Heart left ventricle (tissue), 16 donors: ENCODE measurements around the gene TRAF7. TPM values are rescaled to one million over a fixed set of nuclear protein-coding genes. Genes with fewer than 3 reads are reported as not detected.
A peak's percentile ranks its signal among the peaks of the same experiment; 100 is the strongest.

ENCODE experiments used
- ATAC-seq, 4 donors: fragments of 200-7000 bp; cut with Tn5 transposase; one replicate each; pipeline ENCODE4 v1.9.1; 2020 to 2022; ENCODE audit warnings: moderate library complexity in 4 of 4, mild to moderate bottlenecking in 3 of 4, moderate number of reproducible peaks in 1 of 4
- DNase-seq, 5 donors: peaks; one replicate each; pipeline ENCODE4 v3.0.0-alpha.2; 2020
- H3K27ac ChIP-seq, 12 donors: fragments of 200-600 bp; sonication (generic) in 4 of 12; one replicate each; pipeline versions ENCODE4 v1.5.0 to v1.8.0; 2016 to 2022; ENCODE audit warnings: mild to moderate bottlenecking in 2 of 12
- H3K27me3 ChIP-seq, 9 donors: fragments of 200-600 bp; sonication (generic) in 2 of 9; one replicate each; pipeline versions ENCODE4 v1.5.1 to v1.8.0; 2016 to 2022; ENCODE audit warnings: mild to moderate bottlenecking in 3 of 9
- H3K36me3 ChIP-seq, 9 donors: fragments of 200-600 bp; sonication (generic) in 2 of 9; one replicate each; pipeline versions ENCODE4 v1.5.0 to v1.8.0; 2018 to 2022; ENCODE audit warnings: mild to moderate bottlenecking in 2 of 9
- H3K4me1 ChIP-seq, 12 donors: fragments of 200-600 bp; sonication (generic) in 4 of 12; one replicate each; pipeline versions ENCODE4 v1.5.0 to v1.8.0; 2016 to 2022; ENCODE audit warnings: mild to moderate bottlenecking in 3 of 12
- H3K4me3 ChIP-seq, 12 donors: fragments of 200-600 bp; sonication (generic) in 4 of 12; one replicate each; pipeline versions ENCODE4 v1.5.0 to v1.8.0; 2017 to 2022; ENCODE audit warnings: mild to moderate bottlenecking in 9 of 12, moderate library complexity in 4 of 12
- H3K9me3 ChIP-seq, 12 donors: fragments of 200-600 bp; sonication (generic) in 4 of 12; one replicate each; pipeline versions ENCODE4 v1.5.0 to v1.8.0; 2016 to 2022; ENCODE audit warnings: mild to moderate bottlenecking in 1 of 12
- CTCF ChIP-seq, 12 donors: fragments of 200-600 bp; sonication (generic) in 4 of 12; IDR thresholded peaks; one replicate each; pipeline versions ENCODE4 v1.5.0 to v1.8.0; 2018 to 2022; ENCODE audit warnings: antibody characterized with exemption in 12 of 12, mild to moderate bottlenecking in 5 of 12
- POLR2A ChIP-seq, 2 donors: fragments of 450-650 bp; IDR thresholded peaks; one replicate each; pipeline ENCODE4 v1.6.1; 2017; ENCODE audit warnings: antibody characterized with exemption in 2 of 2, mild to moderate bottlenecking in 2 of 2, moderate library complexity in 2 of 2
- WGBS, 4 donors: extraction: QIAGEN DNeasy Blood & Tissue Kit in 2 of 4; methylation state at CpG; one replicate each; pipeline versions ENCODE4 v1.1.5 to v1.1.7; 2013 to 2018; 5-methylcytosine and 5-hydroxymethylcytosine counted together
- intact Hi-C, 10 donors: fragments of 100-400 bp; cut with DNase I; formaldehyde crosslinking; loops; one replicate each; pipeline versions ENCODE4 v1.11.1 to v1.14.2; 2022
- polyA plus RNA-seq, 2 donors: library from polyadenylated mRNA; stranded (reverse); fragments of 200-250 nt; gene quantifications; one replicate each; pipeline ENCODE4 v1.2.3, GENCODE V29; 2013
- total RNA-seq, 9 donors: library from RNA; depleted of rRNA in 2 of 9; stranded (reverse); fragments of >200 nt in 2 of 9; fragmentation: NEBNext Ultra II Directional in 3 of 9; extraction: Animal tissue kit (Norgen Biotek cat#: 25700) in 3 of 9; gene quantifications; one replicate each; pipeline versions ENCODE4 v1.1.0 to v1.2.4, GENCODE V29; 2016 to 2023
- donor health status: ischemic (EF 13 %, LVEDD 7.1; RV severe dilation, severe dysfunction).
- donor health status: healthy with polysubstance abuse.
- donor health status: DM: no; HTN: yes; CAD: no.
- donor health status: DM: no; HTN: no; CAD: no.
- donor health status: ischemic (EF 25% LVEDD 6.9; RV normal size, moderate dysfunction).
- donor health status: ischemic (EF 25% LVEDD 5.7; RV mildly dilated, moderate dysfunction).
- donor health status: healthy.
- donor health status: DM: yes; HTN: yes; CAD: no.
- donor health status: ischemic (EF 35%, LVEDD 5.7; RV mildly dilated, moderate dysfunction).
- donor health status: nonischemic (EF 11% LVEDD 7.7; RV severe dilation, severe dysfunction).
- donor health status: DM: yes; HTN: yes; CAD: no.
- donor health status: PGD.
- donor health status: ischemic (EF 29% LVEDD 5.4; RV normal size, mild dysfunction).
- donor health status: nonischemic (EF 23%, LVEDD 6.1; RV moderate dilation, normal function).

TRAF7 gene
- total and polyA plus RNA-seq, 11 donors: 12.2 to 40.2 (median 27.0) TPM

- intact Hi-C loops: loop anchor here in 5 of 10 donors (5.0 to 10.0 kb wide), 6 partner anchors 63 to 147 kb away; partner anchors contain the start of genes BRICD5 (in 1 of the 5), ECI1 (in 1 of the 5), PGP (in 1 of the 5) and ZNF598 (in 1 of the 5)
- WGBS, 4 donors: 75 to 86% (median 81%) methylated on average over 13 of the region's 13 CpGs
- no peak for TF ChIP-seq POLR2A (IDR thresholded peaks at IDR 0.05)
- TF ChIP-seq CTCF (IDR thresholded peaks at IDR 0.05): no peak
- Histone ChIP-seq H3K4me3 (no peak overlapping the region), H3K27ac (peak overlapping the region in 1 of 12 donors; percentile 86), H3K4me1 (peaks cover 13 to 81% (median 63%) of the 10 kb centered on the region in 12 donors), H3K27me3 (no peaks in the 10 kb centered on the region), H3K36me3 (peaks cover 0 to 20% (median 5%) of the 10 kb centered on the region in 9 donors), H3K9me3 (no peaks in the 10 kb centered on the region)
- no peak for DNase-seq
- no peak for ATAC-seq
These were observed 4.1 kb upstream of the TRAF7 start for GRCh38 chr16:2151188-2152091.

- Histone ChIP-seq H3K4me1 (peaks cover 22 to 89% (median 73%) of the 10 kb centered on the region in 12 donors), H3K27ac (peak overlapping the region in 11 of 12 donors; percentile 44 to 91 (median 80)), H3K4me3 (peak overlapping the region; percentile 48 to 98 (median 76)), H3K36me3 (peaks cover 0 to 20% (median 5%) of the 10 kb centered on the region in 9 donors), H3K27me3 (no peaks in the 10 kb centered on the region), H3K9me3 (no peaks in the 10 kb centered on the region)
- TF ChIP-seq POLR2A (IDR thresholded peaks at IDR 0.05) (no peak), CTCF (IDR thresholded peaks at IDR 0.05) (no peak)
- WGBS, 4 donors: 33 to 41% (median 37%) methylated on average over 22 to 25 of the region's 25 CpGs
- DNase-seq (peak in 1 of 5 donors; percentile 48), ATAC-seq (no peak)
- intact Hi-C loops: loop anchor here in 6 of 10 donors (1.0 to 10.0 kb wide), 7 partner anchors 62 to 148 kb away; partner anchors contain the start of genes BRICD5 (in 1 of the 6), ECI1 (in 1 of the 6), PGP (in 1 of the 6) and ZNF598 (in 1 of the 6)
These were observed 2.7 kb upstream of the TRAF7 start for GRCh38 chr16:2152695-2153506.

GRCh38 chr16:2154533-2155090 lies 970 bp upstream of the TRAF7 start:
- WGBS, 4 donors: 6 to 9% (median 6%) methylated on average over 17 to 23 of the region's 23 CpGs
- ATAC-seq (no peak), DNase-seq (no peak)
- Histone ChIP-seq H3K4me3 (peak overlapping the region; percentile 48 to 98 (median 76)), H3K9me3 (no peaks in the 10 kb centered on the region), H3K27ac (peak overlapping the region; percentile 12 to 91 (median 81)), H3K36me3 (peaks cover 0 to 20% (median 5%) of the 10 kb centered on the region in 9 donors), H3K4me1 (peaks cover 22 to 90% (median 65%) of the 10 kb centered on the region in 12 donors), H3K27me3 (no peaks in the 10 kb centered on the region)
- TF ChIP-seq POLR2A (IDR thresholded peaks at IDR 0.05): no peak
- no peak for TF ChIP-seq CTCF (IDR thresholded peaks at IDR 0.05)
- intact Hi-C loops: loop anchor here in 7 of 10 donors (1.0 to 10.0 kb wide), 11 partner anchors 48 to 150 kb away; partner anchors contain the start of genes ECI1 (in 3 of the 7), MLST8 (in 2 of the 7), BRICD5 (in 1 of the 7) and PGP (in 1 of the 7)
